Measurements from ENCODE around the gene PCCA. TPM values are rescaled to one million over a fixed set of nuclear protein-coding genes. Genes with fewer than 3 reads are reported as not detected.

The PCCA gene
- total and polyA plus RNA-seq, 2 of the 13 experiments (the other 11 are each of a cell fraction or from before 2014, with no cell fraction given), result 15.0 to 32.2 TPM

DNA sequence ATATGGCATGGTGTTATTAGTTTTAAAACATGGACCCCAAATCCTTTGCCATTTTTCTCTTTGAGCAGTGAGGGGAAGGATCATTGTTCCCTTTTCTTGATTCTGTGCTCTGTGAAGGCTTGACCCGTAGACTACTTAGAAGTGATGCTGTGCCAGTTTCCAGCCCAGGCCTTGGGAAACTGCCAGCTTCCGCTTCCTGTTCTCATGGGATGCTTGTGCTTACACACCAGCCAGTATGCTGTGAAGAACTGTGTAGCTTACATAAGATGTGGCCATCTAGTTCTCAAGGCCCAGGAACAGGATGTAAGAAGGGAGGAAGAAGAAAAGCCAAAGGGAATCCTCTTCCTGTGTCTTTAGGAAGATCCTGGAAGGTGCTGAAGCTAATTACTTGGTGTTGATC lies 180.9 kb downstream of the PCCA start:
- Histone ChIP-seq H2AFZ (ENCODE audit: low read length) (no peak overlapping the region), H4K20me1 (ENCODE audit: insufficient read depth, low read length) (no peaks in the 10 kb centered on the region), H3K4me1 (ENCODE audit: insufficient read depth, low read length) (peaks cover 8% of the 10 kb centered on the region), H3K4me2 (ENCODE audit: low read depth, low read length) (no peak overlapping the region), H3K27me3 (ENCODE audit: control insufficient read depth in 1 of 2, insufficient read depth in 2 of 2, low read length in 2 of 2) (no peaks in the 10 kb centered on the region), H3K4me3 (replicated peaks in 1 of 3; ENCODE audit: insufficient read depth in 1 of 3, low read depth in 2 of 3, low read length in 3 of 3) (no peak overlapping the region), H3K9me3 (ENCODE audit: low read length) (no peaks in the 10 kb centered on the region), H3K36me3 (replicated peaks in 1 of 2; ENCODE audit: control insufficient read depth in 1 of 2, insufficient read depth in 2 of 2, low read length in 2 of 2) (peaks cover 2 to 17% of the 10 kb centered on the region in 2 experiments; a peak in 2 of 5 replicates), H3K79me2 (ENCODE audit: insufficient read depth, low read length) (no peaks in the 10 kb centered on the region), H3K9ac (ENCODE audit: insufficient read depth, low read depth, low read length) (no peak overlapping the region), H3K27ac (ENCODE audit: extremely low read length, insufficient read depth, low read length) (no peak overlapping the region)
- intact Hi-C loops (cut with micrococcal nuclease; ENCODE audit: unreplicated experiment), result no loop called here
- in situ Hi-C loops (cut with HindIII; ENCODE audit: extremely low pct_ligation_motif_present, low pct_unique_long_range_greater_than_20kb), result no loop called here
- DNase-seq (ENCODE audit: low spot score) (no peak), FAIRE-seq (no peak), ATAC-seq (no peak)
- no peak for TF ChIP-seq TBX3 (IDR thresholded peaks at IDR 0.05; ENCODE audit: borderline replicate concordance)
- TF ChIP-seq YY1 (IDR thresholded peaks at IDR 0.05; ENCODE audit: insufficient read depth, insufficient replicate concordance, low read depth, low read length), result no peak
- TF ChIP-seq ZNF841 (CRISPR knock-in tag; IDR thresholded peaks at IDR 0.05; ENCODE audit: borderline replicate concordance), result no peak
- TF ChIP-seq ZBTB7B (CRISPR knock-in tag; IDR thresholded peaks at IDR 0.05), result no peak
- TF ChIP-seq, protein P1, sequence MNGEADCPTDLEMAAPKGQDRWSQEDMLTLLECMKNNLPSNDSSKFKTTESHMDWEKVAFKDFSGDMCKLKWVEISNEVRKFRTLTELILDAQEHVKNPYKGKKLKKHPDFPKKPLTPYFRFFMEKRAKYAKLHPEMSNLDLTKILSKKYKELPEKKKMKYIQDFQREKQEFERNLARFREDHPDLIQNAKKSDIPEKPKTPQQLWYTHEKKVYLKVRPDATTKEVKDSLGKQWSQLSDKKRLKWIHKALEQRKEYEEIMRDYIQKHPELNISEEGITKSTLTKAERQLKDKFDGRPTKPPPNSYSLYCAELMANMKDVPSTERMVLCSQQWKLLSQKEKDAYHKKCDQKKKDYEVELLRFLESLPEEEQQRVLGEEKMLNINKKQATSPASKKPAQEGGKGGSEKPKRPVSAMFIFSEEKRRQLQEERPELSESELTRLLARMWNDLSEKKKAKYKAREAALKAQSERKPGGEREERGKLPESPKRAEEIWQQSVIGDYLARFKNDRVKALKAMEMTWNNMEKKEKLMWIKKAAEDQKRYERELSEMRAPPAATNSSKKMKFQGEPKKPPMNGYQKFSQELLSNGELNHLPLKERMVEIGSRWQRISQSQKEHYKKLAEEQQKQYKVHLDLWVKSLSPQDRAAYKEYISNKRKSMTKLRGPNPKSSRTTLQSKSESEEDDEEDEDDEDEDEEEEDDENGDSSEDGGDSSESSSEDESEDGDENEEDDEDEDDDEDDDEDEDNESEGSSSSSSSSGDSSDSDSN (CRISPR knock-in tag; IDR thresholded peaks at IDR 0.05), result no peak
- TF ChIP-seq, protein P2, sequence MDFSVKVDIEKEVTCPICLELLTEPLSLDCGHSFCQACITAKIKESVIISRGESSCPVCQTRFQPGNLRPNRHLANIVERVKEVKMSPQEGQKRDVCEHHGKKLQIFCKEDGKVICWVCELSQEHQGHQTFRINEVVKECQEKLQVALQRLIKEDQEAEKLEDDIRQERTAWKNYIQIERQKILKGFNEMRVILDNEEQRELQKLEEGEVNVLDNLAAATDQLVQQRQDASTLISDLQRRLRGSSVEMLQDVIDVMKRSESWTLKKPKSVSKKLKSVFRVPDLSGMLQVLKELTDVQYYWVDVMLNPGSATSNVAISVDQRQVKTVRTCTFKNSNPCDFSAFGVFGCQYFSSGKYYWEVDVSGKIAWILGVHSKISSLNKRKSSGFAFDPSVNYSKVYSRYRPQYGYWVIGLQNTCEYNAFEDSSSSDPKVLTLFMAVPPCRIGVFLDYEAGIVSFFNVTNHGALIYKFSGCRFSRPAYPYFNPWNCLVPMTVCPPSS (IDR thresholded peaks at IDR 0.05), result no peak
- no peak for TF ChIP-seq GLI4 (CRISPR knock-in tag; IDR thresholded peaks at IDR 0.05; ENCODE audit: borderline replicate concordance)
- TF ChIP-seq ZNF772 (CRISPR knock-in tag; IDR thresholded peaks at IDR 0.05), result no peak
- TF ChIP-seq, protein P3, sequence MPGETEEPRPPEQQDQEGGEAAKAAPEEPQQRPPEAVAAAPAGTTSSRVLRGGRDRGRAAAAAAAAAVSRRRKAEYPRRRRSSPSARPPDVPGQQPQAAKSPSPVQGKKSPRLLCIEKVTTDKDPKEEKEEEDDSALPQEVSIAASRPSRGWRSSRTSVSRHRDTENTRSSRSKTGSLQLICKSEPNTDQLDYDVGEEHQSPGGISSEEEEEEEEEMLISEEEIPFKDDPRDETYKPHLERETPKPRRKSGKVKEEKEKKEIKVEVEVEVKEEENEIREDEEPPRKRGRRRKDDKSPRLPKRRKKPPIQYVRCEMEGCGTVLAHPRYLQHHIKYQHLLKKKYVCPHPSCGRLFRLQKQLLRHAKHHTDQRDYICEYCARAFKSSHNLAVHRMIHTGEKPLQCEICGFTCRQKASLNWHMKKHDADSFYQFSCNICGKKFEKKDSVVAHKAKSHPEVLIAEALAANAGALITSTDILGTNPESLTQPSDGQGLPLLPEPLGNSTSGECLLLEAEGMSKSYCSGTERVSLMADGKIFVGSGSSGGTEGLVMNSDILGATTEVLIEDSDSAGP (CRISPR knock-in tag; IDR thresholded peaks at IDR 0.05; ENCODE audit: borderline replicate concordance), result no peak
- no peak for TF ChIP-seq RFX5 (IDR thresholded peaks at IDR 0.05; ENCODE audit: low read depth, low read length)
- no peak for TF ChIP-seq ZNF75D (CRISPR knock-in tag; IDR thresholded peaks at IDR 0.05; ENCODE audit: borderline replicate concordance)
- no peak for TF ChIP-seq NFATC3 (CRISPR knock-in tag; IDR thresholded peaks at IDR 0.05)
- TF ChIP-seq NFKBIZ (CRISPR knock-in tag; IDR thresholded peaks at IDR 0.05), result no peak
- no peak for TF ChIP-seq ZMYM4 (CRISPR knock-in tag; IDR thresholded peaks at IDR 0.05)
- ChIA-PET CTCF (ENCODE audit: low intra/inter-chr PET ratio, low total read pairs) (no interaction called here), POLR2A (no interaction called here)
- no TSS peak for BruUV-seq (replicated peaks)
- WGBS (ENCODE audit: low lambda C conversion rate), result 97% methylated on average over 2 of the region's 2 CpGs
